Activated CD4-positive, alpha-beta T cell treated with anti-CD3 and anti-CD28 coated beads, Interleukin-2, Interleukin-4, amounts not matched to agents 100 ng/mL and 50 ng/mL, durations not matched to agents 16 hours and 8 hours (primary cell): ENCODE results near the gene DSTN.

Source experiments
- DNase-seq: peaks from one replicate; pipeline ENCODE4 v3.0.0-alpha.2; 2020; ENCODE audit warnings: low spot score

The DSTN gene

GRCh38 chr20:17612992-17613327, 43.1 kb downstream of the DSTN start:
- no peak for DNase-seq

- no peak for DNase-seq
Observed at GRCh38 chr20:17613328-17614175, 43.7 kb downstream of the DSTN start.

- DNase-seq, result no peak
Observed at GRCh38 chr20:17614176-17614811, 44.4 kb downstream of the DSTN start.

- DNase-seq, result no peak
Observed at GRCh38 chr20:17614812-17615644, 45.2 kb downstream of the DSTN start.

GRCh38 chr20:17615645-17616479, 46.0 kb downstream of the DSTN start:
- no peak for DNase-seq

GRCh38 chr20:17616480-17617211, 46.8 kb downstream of the DSTN start:
- no peak for DNase-seq

GRCh38 chr20:17617212-17617867, 47.5 kb downstream of the DSTN start:
- peak; percentile 38 for DNase-seq

- DNase-seq, result no peak
Observed at GRCh38 chr20:17617868-17618672, 48.2 kb downstream of the DSTN start.

- DNase-seq, result no peak
Observed at GRCh38 chr20:17618673-17619013, 48.8 kb downstream of the DSTN start.

GRCh38 chr20:17619351-17620093, 49.6 kb downstream of the DSTN start:
- DNase-seq, result no peak

GRCh38 chr20:17620371-17621228, 50.7 kb downstream of the DSTN start:
- DNase-seq, result no peak

GRCh38 chr20:17621229-17621968, 51.5 kb downstream of the DSTN start:
- DNase-seq, result no peak

GRCh38 chr20:17622086-17622850, 52.4 kb downstream of the DSTN start:
- DNase-seq, result no peak

- no peak for DNase-seq
Observed at GRCh38 chr20:17622851-17623508, 53.1 kb downstream of the DSTN start.

GRCh38 chr20:17624070-17624469, 54.2 kb downstream of the DSTN start:
- no peak for DNase-seq
